Breast epithelium (tissue), 4 donors: ENCODE results near the gene CFAP91. TPM values are rescaled to one million over a fixed set of nuclear protein-coding genes. Genes with fewer than 3 reads are reported as not detected.

Experiments used
- DNase-seq, 2 donors: peaks; one replicate each; pipeline ENCODE4 v3.0.0-alpha.2; 2019; ENCODE audit warnings: low spot score in 2 of 2
- H3K27ac ChIP-seq, 2 donors: fragments of 200-600 bp; sonication (generic) in 1 of 2; one replicate each; pipeline ENCODE4 v1.5.1; 2016 to 2019; ENCODE audit warnings: mild to moderate bottlenecking in 1 of 2
- H3K27me3 ChIP-seq, 2 donors: fragments of 200-600 bp; sonication (generic) in 1 of 2; one replicate each; pipeline versions ENCODE4 v1.5.1 to v1.6.0; 2017 to 2019; ENCODE audit warnings: control low read depth in 1 of 2, mild to moderate bottlenecking in 1 of 2
- H3K36me3 ChIP-seq: fragments of 200-600 bp; one replicate; pipeline ENCODE4 v1.5.1; 2019
- H3K4me1 ChIP-seq, 2 donors: fragments of 200-600 bp; sonication (generic); one replicate each; pipeline ENCODE4 v1.5.1; 2016 to 2019; ENCODE audit warnings: control low read depth in 1 of 2
- H3K4me3 ChIP-seq, 3 donors: fragments of 200-600 bp; sonication (generic); 1 replicate in 2 of 3; 2 replicates in 1 of 3; pipeline ENCODE4 v1.5.1; 2016 to 2019; ENCODE audit warnings: mild to moderate bottlenecking in 3 of 3, moderate library complexity in 2 of 3
- H3K9me3 ChIP-seq, 2 donors: fragments of 200-600 bp; sonication (generic) in 1 of 2; one replicate each; pipeline ENCODE4 v1.5.1; 2016 to 2019; ENCODE audit warnings: control low read depth in 1 of 2
- CTCF ChIP-seq, 3 donors: fragments of 450-650 bp; IDR thresholded peaks; one replicate each; pipeline ENCODE4 v1.5.1; 2016 to 2017; ENCODE audit warnings: antibody characterized with exemption in 3 of 3, mild to moderate bottlenecking in 3 of 3, moderate library complexity in 3 of 3
- POLR2A ChIP-seq: fragments of 450-650 bp; IDR thresholded peaks from one replicate; pipeline ENCODE4 v1.6.1; 2016; ENCODE audit warnings: antibody characterized with exemption, mild to moderate bottlenecking, moderate library complexity
- POLR2AphosphoS5 ChIP-seq, 3 donors: sonication (generic); formaldehyde crosslinking; IDR thresholded peaks; one replicate each; pipeline ENCODE4 v1.6.1; 2017; ENCODE audit warnings: antibody characterized with exemption in 3 of 3
- intact Hi-C: fragments of 100-400 bp; cut with DNase I; formaldehyde crosslinking; loops from one replicate; pipeline ENCODE4 v1.15.1; 2023; ENCODE audit warnings: low total_unique reads
- total RNA-seq, 3 donors: library from RNA; depleted of rRNA; stranded (reverse); fragments of >200 nt; gene quantifications; one replicate each; pipeline ENCODE4 v1.1.0, GENCODE V29; 2016

Gene CFAP91
- total RNA-seq, 3 donors from 2014 or later, result 4.3 to 25.2 (median 24.6) TPM

GRCh38 chr3:119681279-119681678, 21.5 kb upstream of the CFAP91 start:
- no peak for DNase-seq
- no peaks in the 10 kb centered on the region for H3K27me3 ChIP-seq
- TF ChIP-seq POLR2A, result no peak
- TF ChIP-seq CTCF (IDR thresholded peaks at IDR 0.05), result peak in 1 of 3 donors; percentile 34
- TF ChIP-seq POLR2AphosphoS5 (IDR thresholded peaks at IDR 0.05), result no peak
- intact Hi-C loops, result no loop called here
- no peak overlapping the region for H3K27ac ChIP-seq
- no peaks in the 10 kb centered on the region for H3K36me3 ChIP-seq
- H3K4me1 ChIP-seq, result peaks cover 0 to 2% of the 10 kb centered on the region in 2 donors
- no peaks in the 10 kb centered on the region for H3K9me3 ChIP-seq
- H3K4me3 ChIP-seq, result no peak overlapping the region

GRCh38 chr3:119683421-119683820, 19.4 kb upstream of the CFAP91 start:
- no peak for DNase-seq
- intact Hi-C loops, result no loop called here
- Histone ChIP-seq H3K4me1 (no peaks in the 10 kb centered on the region), H3K4me3 (no peak overlapping the region), H3K27me3 (no peaks in the 10 kb centered on the region), H3K27ac (no peak overlapping the region), H3K9me3 (no peaks in the 10 kb centered on the region), H3K36me3 (no peaks in the 10 kb centered on the region)
- TF ChIP-seq POLR2A (no peak), CTCF (IDR thresholded peaks at IDR 0.05) (no peak), POLR2AphosphoS5 (IDR thresholded peaks at IDR 0.05) (no peak)

- intact Hi-C loops, result no loop called here
- Histone ChIP-seq H3K27me3 (no peaks in the 10 kb centered on the region), H3K4me1 (no peaks in the 10 kb centered on the region), H3K27ac (no peak overlapping the region), H3K9me3 (no peaks in the 10 kb centered on the region), H3K36me3 (no peaks in the 10 kb centered on the region), H3K4me3 (no peak overlapping the region)
- TF ChIP-seq CTCF (IDR thresholded peaks at IDR 0.05) (peak in 1 of 3 donors; percentile 12), POLR2A (no peak), POLR2AphosphoS5 (IDR thresholded peaks at IDR 0.05) (no peak)
- DNase-seq, result no peak
Measured at GRCh38 chr3:119690043-119690656, 12.7 kb upstream of the CFAP91 start.

GRCh38 chr3:119695480-119695879, 7.3 kb upstream of the CFAP91 start:
- TF ChIP-seq CTCF (IDR thresholded peaks at IDR 0.05) (no peak), POLR2A (no peak), POLR2AphosphoS5 (IDR thresholded peaks at IDR 0.05) (no peak)
- no peaks in the 10 kb centered on the region for H3K27me3 ChIP-seq
- H3K9me3 ChIP-seq, result no peaks in the 10 kb centered on the region
- H3K4me3 ChIP-seq, result no peak overlapping the region
- no peak overlapping the region for H3K27ac ChIP-seq
- H3K4me1 ChIP-seq, result no peaks in the 10 kb centered on the region
- intact Hi-C loops, result no loop called here
- no peaks in the 10 kb centered on the region for H3K36me3 ChIP-seq
- DNase-seq, result no peak

GRCh38 chr3:119697394-119697793, 5.4 kb upstream of the CFAP91 start:
- Histone ChIP-seq H3K27me3 (no peaks in the 10 kb centered on the region), H3K4me1 (no peaks in the 10 kb centered on the region), H3K36me3 (no peaks in the 10 kb centered on the region), H3K9me3 (no peaks in the 10 kb centered on the region), H3K4me3 (no peak overlapping the region), H3K27ac (no peak overlapping the region)
- TF ChIP-seq POLR2A (no peak), CTCF (IDR thresholded peaks at IDR 0.05) (no peak), POLR2AphosphoS5 (IDR thresholded peaks at IDR 0.05) (no peak)
- intact Hi-C loops, result no loop called here
- DNase-seq, result no peak
